ENCODE results near the gene CDT1.

DNA sequence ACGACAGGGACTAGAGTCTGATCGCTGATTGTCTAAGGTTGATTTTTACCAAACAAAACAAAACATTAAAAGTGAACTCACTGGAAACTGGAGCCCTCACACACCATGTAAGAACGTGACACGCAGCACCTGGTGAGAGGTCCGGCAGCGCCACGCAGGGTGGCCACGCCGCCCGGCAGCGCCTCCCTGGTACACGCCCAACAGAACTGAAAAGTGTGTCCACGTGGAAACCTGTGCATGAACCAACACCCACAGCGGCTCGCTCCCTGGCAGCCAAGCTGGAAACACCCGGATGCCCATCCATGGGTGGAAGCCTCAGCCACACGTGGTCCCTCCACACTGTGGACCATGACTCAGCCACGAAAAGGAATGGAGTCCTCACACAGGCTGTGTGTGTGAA lies 44.1 kb downstream of the CDT1 start:
- TF ChIP-seq, protein P1, sequence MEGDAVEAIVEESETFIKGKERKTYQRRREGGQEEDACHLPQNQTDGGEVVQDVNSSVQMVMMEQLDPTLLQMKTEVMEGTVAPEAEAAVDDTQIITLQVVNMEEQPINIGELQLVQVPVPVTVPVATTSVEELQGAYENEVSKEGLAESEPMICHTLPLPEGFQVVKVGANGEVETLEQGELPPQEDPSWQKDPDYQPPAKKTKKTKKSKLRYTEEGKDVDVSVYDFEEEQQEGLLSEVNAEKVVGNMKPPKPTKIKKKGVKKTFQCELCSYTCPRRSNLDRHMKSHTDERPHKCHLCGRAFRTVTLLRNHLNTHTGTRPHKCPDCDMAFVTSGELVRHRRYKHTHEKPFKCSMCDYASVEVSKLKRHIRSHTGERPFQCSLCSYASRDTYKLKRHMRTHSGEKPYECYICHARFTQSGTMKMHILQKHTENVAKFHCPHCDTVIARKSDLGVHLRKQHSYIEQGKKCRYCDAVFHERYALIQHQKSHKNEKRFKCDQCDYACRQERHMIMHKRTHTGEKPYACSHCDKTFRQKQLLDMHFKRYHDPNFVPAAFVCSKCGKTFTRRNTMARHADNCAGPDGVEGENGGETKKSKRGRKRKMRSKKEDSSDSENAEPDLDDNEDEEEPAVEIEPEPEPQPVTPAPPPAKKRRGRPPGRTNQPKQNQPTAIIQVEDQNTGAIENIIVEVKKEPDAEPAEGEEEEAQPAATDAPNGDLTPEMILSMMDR (IDR thresholded peaks at IDR 0.05 in 4 of 5, conservative IDR thresholded peaks at IDR 0.05 in 1 of 5), result no peak
- no peak for TF ChIP-seq POLR2A (IDR thresholded peaks at IDR 0.05)
